GM12873 (cell line): ENCODE results near the gene SYT5.

ENCODE experiments used
- CTCF ChIP-seq: IDR thresholded peaks from 2 replicates; pipeline ENCODE4 v1.5.1; 2012; ENCODE audit warnings: low read depth, mild to moderate bottlenecking, moderate library complexity, low read length, control low read depth; ENCODE audit not compliant: insufficient read depth; ENCODE audit errors: missing control alignments

SYT5 gene

GRCh38 chr19:55156202-55157063, 23.7 kb downstream of the SYT5 start:
- no peak for TF ChIP-seq CTCF

- TF ChIP-seq CTCF, result no peak
These were observed 26.3 kb downstream of the SYT5 start for GRCh38 chr19:55153652-55154264.

GRCh38 chr19:55152017-55152416, 28.1 kb downstream of the SYT5 start:
- TF ChIP-seq CTCF, result no peak

- TF ChIP-seq CTCF, result no peak
These were observed 30.7 kb downstream of the SYT5 start, which contains the start of gene TNNT1 for GRCh38 chr19:55149078-55150003. Gene TNNT1, minus strand, starts transcription at chr19:55149206. Its CDS starts 2,049 bp downstream, at chr19:55147157.

DNA sequence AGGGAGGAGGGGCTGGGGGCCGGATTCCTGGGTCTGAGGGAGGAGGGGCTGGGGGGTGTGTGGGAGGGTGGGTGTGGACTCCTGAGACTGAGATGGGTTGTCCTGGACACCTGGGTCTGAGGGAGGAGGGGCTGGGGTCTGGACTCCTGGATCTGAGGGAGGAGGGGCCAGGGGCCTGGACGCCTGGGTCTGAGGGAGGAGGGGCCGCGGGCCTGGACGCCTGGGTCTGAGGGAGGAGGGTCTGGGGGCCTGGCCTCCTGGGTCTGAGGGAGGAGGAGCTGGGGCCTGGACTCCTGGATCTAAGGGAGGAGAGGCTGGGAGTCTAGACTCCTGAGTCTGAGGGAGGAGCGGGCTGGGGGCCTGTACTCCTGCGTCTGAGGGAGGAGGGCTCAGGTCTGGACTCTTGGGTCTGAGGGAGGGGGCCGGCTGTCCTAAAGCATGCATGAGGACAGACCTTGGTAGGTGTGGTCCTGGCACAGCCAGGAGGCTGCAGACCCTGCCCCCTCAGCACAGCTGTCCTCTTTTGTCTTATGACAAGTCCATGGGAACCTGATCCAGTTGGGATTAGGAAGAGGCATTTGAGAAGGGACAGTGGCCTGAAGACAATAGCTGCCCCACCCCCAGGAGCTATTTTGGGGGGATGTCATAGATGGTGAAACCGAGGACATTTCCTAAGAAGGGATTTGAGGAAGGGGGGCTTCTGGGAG, 32.4 kb downstream of the SYT5 start:
- no peak for TF ChIP-seq CTCF

- TF ChIP-seq CTCF, result no peak
These were observed 33.3 kb downstream of the SYT5 start for GRCh38 chr19:55146705-55147273.
